ENCODE results near the gene GGT7. TPM values are rescaled to one million over a fixed set of nuclear protein-coding genes. Genes with fewer than 3 reads are reported as not detected.
A peak's percentile ranks its signal among the peaks of the same experiment; 100 is the strongest.
"Not testable (repeated sequence)": the region's sequence is repeated elsewhere in the genome, so short reads cannot be mapped to it uniquely, and the experiment has no call there.

The GGT7 gene
- total and polyA plus RNA-seq, 4 donors: 9.4 to 22.7 (median 12.5) TPM

GRCh38 chr20:34817801-34818200 lies 54.9 kb downstream of the GGT7 start:
- no peak overlapping the region for H3K9ac ChIP-seq (ENCODE audit: insufficient read depth in 1 of 2, low read length in 2 of 2)
- 28 to 43% methylated on average over 2 of the region's 2 CpGs for WGBS, 2 donors
- H3K27ac ChIP-seq (ENCODE audit: low read depth in 1 of 2, low read length in 1 of 2): no peak overlapping the region
- H3K27me3 ChIP-seq (ENCODE audit: control insufficient read depth in 3 of 3, insufficient read depth in 3 of 3, low read length in 2 of 3): no peaks in the 10 kb centered on the region
- no peaks in the 10 kb centered on the region for H3K36me3 ChIP-seq (ENCODE audit: control insufficient read depth in 4 of 4, insufficient read depth in 4 of 4, low read length in 4 of 4)
- no peak overlapping the region for H3K4me3 ChIP-seq
- H3K9me3 ChIP-seq (ENCODE audit: control insufficient read depth in 4 of 4, insufficient read depth in 3 of 4, low read length in 3 of 4): no peaks in the 10 kb centered on the region
- no peak for TF ChIP-seq CTCF (IDR thresholded peaks at IDR 0.05; ENCODE audit: control extremely low read depth, extremely low read depth)
- H3K4me1 ChIP-seq (ENCODE audit: control insufficient read depth in 5 of 5, insufficient read depth in 5 of 5, low read length in 5 of 5): peaks cover 0 to 32% (median 2%) of the 10 kb centered on the region in 5 donors
- no peak for DNase-seq
- no peak for ATAC-seq (ENCODE audit: insufficient read depth, low FRiP score)

- Histone ChIP-seq H3K27ac (ENCODE audit: low read depth in 1 of 2, low read length in 1 of 2) (no peak overlapping the region), H3K4me3 (no peak overlapping the region), H3K27me3 (ENCODE audit: control insufficient read depth in 3 of 3, insufficient read depth in 3 of 3, low read length in 2 of 3) (no peaks in the 10 kb centered on the region), H3K9ac (ENCODE audit: insufficient read depth in 1 of 2, low read length in 2 of 2) (peak overlapping the region in 1 of 2 donors; percentile 11), H3K4me1 (ENCODE audit: control insufficient read depth in 5 of 5, insufficient read depth in 5 of 5, low read length in 5 of 5) (peaks cover 0 to 26% (median 2%) of the 10 kb centered on the region in 5 donors), H3K9me3 (ENCODE audit: control insufficient read depth in 4 of 4, insufficient read depth in 3 of 4, low read length in 3 of 4) (no peaks in the 10 kb centered on the region), H3K36me3 (ENCODE audit: control insufficient read depth in 4 of 4, insufficient read depth in 4 of 4, low read length in 4 of 4) (no peaks in the 10 kb centered on the region)
- no peak for TF ChIP-seq CTCF (IDR thresholded peaks at IDR 0.05; ENCODE audit: control extremely low read depth, extremely low read depth)
- no peak for DNase-seq
- WGBS, 2 donors: 45 to 100% methylated on average over 1 to 2 of the region's 2 CpGs
- no peak for ATAC-seq (ENCODE audit: insufficient read depth, low FRiP score)
Observed at GRCh38 chr20:34817072-34817471, 55.6 kb downstream of the GGT7 start.

GRCh38 chr20:34815636-34816035 lies 57.0 kb downstream of the GGT7 start:
- no peak overlapping the region for H3K4me3 ChIP-seq
- no peaks in the 10 kb centered on the region for H3K27me3 ChIP-seq (ENCODE audit: control insufficient read depth in 3 of 3, insufficient read depth in 3 of 3, low read length in 2 of 3)
- no peaks in the 10 kb centered on the region for H3K9me3 ChIP-seq (ENCODE audit: control insufficient read depth in 4 of 4, insufficient read depth in 3 of 4, low read length in 3 of 4)
- peaks cover 0 to 17% (median 2%) of the 10 kb centered on the region in 5 donors for H3K4me1 ChIP-seq (ENCODE audit: control insufficient read depth in 5 of 5, insufficient read depth in 5 of 5, low read length in 5 of 5)
- H3K36me3 ChIP-seq (ENCODE audit: control insufficient read depth in 4 of 4, insufficient read depth in 4 of 4, low read length in 4 of 4): no peaks in the 10 kb centered on the region
- ATAC-seq (ENCODE audit: insufficient read depth, low FRiP score) (no peak), DNase-seq (no peak)
- 96 to 98% methylated on average over 1 of the region's 1 CpG for WGBS, 2 donors
- no peak overlapping the region for H3K9ac ChIP-seq (ENCODE audit: insufficient read depth in 1 of 2, low read length in 2 of 2)
- no peak overlapping the region for H3K27ac ChIP-seq (ENCODE audit: low read depth in 1 of 2, low read length in 1 of 2)
- no peak for TF ChIP-seq CTCF (IDR thresholded peaks at IDR 0.05; ENCODE audit: control extremely low read depth, extremely low read depth)

- 96 to 98% methylated on average over 5 of the region's 5 CpGs for WGBS, 2 donors
Observed at GRCh38 chr20:34808583-34808982, 64.1 kb downstream of the GGT7 start.

GRCh38 chr20:34807944-34808465 lies 64.7 kb downstream of the GGT7 start:
- WGBS, 2 donors: 77 to 80% methylated on average over 8 of the region's 8 CpGs

More at GRCh38 chr20:34808583-34808982, 64.1 kb downstream of the GGT7 start:
- Histone ChIP-seq H3K4me3 (no peak overlapping the region), H3K4me1 (ENCODE audit: control insufficient read depth in 5 of 5, insufficient read depth in 5 of 5, low read length in 5 of 5) (no peaks in the 10 kb centered on the region), H3K36me3 (ENCODE audit: control insufficient read depth in 4 of 4, insufficient read depth in 4 of 4, low read length in 4 of 4) (peaks cover 0 to 2% (median under 1%) of the 10 kb centered on the region in 4 donors), H3K9ac (ENCODE audit: insufficient read depth in 1 of 2, low read length in 2 of 2) (no peak overlapping the region), H3K9me3 (ENCODE audit: control insufficient read depth in 4 of 4, insufficient read depth in 3 of 4, low read length in 3 of 4) (no peaks in the 10 kb centered on the region), H3K27ac (ENCODE audit: low read depth in 1 of 2, low read length in 1 of 2) (no peak overlapping the region), H3K27me3 (ENCODE audit: control insufficient read depth in 3 of 3, insufficient read depth in 3 of 3, low read length in 2 of 3) (no peaks in the 10 kb centered on the region)
- ATAC-seq (ENCODE audit: insufficient read depth, low FRiP score) (no peak), DNase-seq (no peak)
- TF ChIP-seq CTCF (IDR thresholded peaks at IDR 0.05; ENCODE audit: control extremely low read depth, extremely low read depth): no peak

More at GRCh38 chr20:34807944-34808465, 64.7 kb downstream of the GGT7 start:
- H3K27ac ChIP-seq (ENCODE audit: low read depth in 1 of 2, low read length in 1 of 2); H3K9ac ChIP-seq (ENCODE audit: insufficient read depth in 1 of 2, low read length in 2 of 2); H3K4me1 ChIP-seq (ENCODE audit: control insufficient read depth in 5 of 5, insufficient read depth in 5 of 5, low read length in 5 of 5); H3K36me3 ChIP-seq (ENCODE audit: control insufficient read depth in 4 of 4, insufficient read depth in 4 of 4, low read length in 4 of 4); ATAC-seq (ENCODE audit: insufficient read depth, low FRiP score); H3K4me3 ChIP-seq; H3K9me3 ChIP-seq (ENCODE audit: control insufficient read depth in 4 of 4, insufficient read depth in 3 of 4, low read length in 3 of 4); H3K27me3 ChIP-seq (ENCODE audit: control insufficient read depth in 3 of 3, insufficient read depth in 3 of 3, low read length in 2 of 3): not testable (repeated sequence)
- peak in 1 of 3 donors; percentile 5 for DNase-seq
